HG02678 (cell line): ENCODE results near the gene TLK2.
"Not testable (repeated sequence)": the region's sequence is repeated elsewhere in the genome, so short reads cannot be mapped to it uniquely, and the experiment has no call there.

Experiments
- ATAC-seq: cut with Tn5 transposase; IDR thresholded peaks from one replicate; pipeline ENCODE4 v1.9.1; 2021; ENCODE audit warnings: mild to moderate bottlenecking, moderate library complexity; ENCODE audit not compliant: unreplicated experiment

Gene TLK2

GRCh38 chr17:62557532-62557931 is 78.9 kb downstream of the TLK2 start:
- not testable (repeated sequence) for ATAC-seq

- not testable (repeated sequence) for ATAC-seq
Observed at GRCh38 chr17:62558941-62559340, 80.3 kb downstream of the TLK2 start.

- not testable (repeated sequence) for ATAC-seq
Observed at GRCh38 chr17:62560971-62561370, 82.3 kb downstream of the TLK2 start.

- ATAC-seq = no peak
Observed at GRCh38 chr17:62562656-62563055, 84.0 kb downstream of the TLK2 start.

- no peak for ATAC-seq
Observed at GRCh38 chr17:62565817-62566216, 87.2 kb downstream of the TLK2 start.

GRCh38 chr17:62566996-62567578 is 88.5 kb downstream of the TLK2 start:
- no peak for ATAC-seq

GRCh38 chr17:62572488-62572887 is 93.9 kb downstream of the TLK2 start:
- ATAC-seq = no peak

- no peak for ATAC-seq
Observed at GRCh38 chr17:62572888-62573401, 94.3 kb downstream of the TLK2 start.

GRCh38 chr17:62573480-62574117 is 95.0 kb downstream of the TLK2 start:
- no peak for ATAC-seq

- ATAC-seq = no peak
Observed at GRCh38 chr17:62576382-62576781, 97.8 kb downstream of the TLK2 start.

GRCh38 chr17:62578757-62579487 is 100.3 kb downstream of the TLK2 start:
- ATAC-seq = no peak

GRCh38 chr17:62580947-62581346 is 102.3 kb downstream of the TLK2 start:
- ATAC-seq = no peak

GRCh38 chr17:62581764-62582163 is 103.1 kb downstream of the TLK2 start:
- ATAC-seq = no peak

- ATAC-seq = no peak
Observed at GRCh38 chr17:62587554-62587953, 108.9 kb downstream of the TLK2 start.

- ATAC-seq = no peak
Observed at GRCh38 chr17:62588109-62588508, 109.5 kb downstream of the TLK2 start.

GRCh38 chr17:62591333-62591732 is 112.7 kb downstream of the TLK2 start:
- ATAC-seq = no peak

GRCh38 chr17:62591822-62592221 is 113.2 kb downstream of the TLK2 start:
- ATAC-seq = not testable (repeated sequence)

- no peak for ATAC-seq
Observed at GRCh38 chr17:62592341-62593099, 113.9 kb downstream of the TLK2 start.

GRCh38 chr17:62595484-62595883 is 116.9 kb downstream of the TLK2 start:
- no peak for ATAC-seq

- ATAC-seq = no peak
Observed at GRCh38 chr17:62596662-62597061, 118.0 kb downstream of the TLK2 start.

- ATAC-seq = no peak
Observed at GRCh38 chr17:62597150-62597549, 118.5 kb downstream of the TLK2 start.
